K562 (cell line): Measurements from ENCODE around the gene OR2W1. TPM values are rescaled to one million over a fixed set of nuclear protein-coding genes. Genes with fewer than 3 reads are reported as not detected.

Source experiments
- CEBPB ChIP-seq: fragments of 450-650 bp; IDR thresholded peaks from 2 replicates; pipeline ENCODE4 v1.6.1; 2016; ENCODE audit warnings: missing genetic modification characterization, missing compliant biosample characterization
- CEBPZ ChIP-seq: fragments of 150-350 bp; IDR thresholded peaks from 2 replicates; pipeline ENCODE4 v1.6.1; 2014; ENCODE audit warnings: low read depth, mild to moderate bottlenecking, low read length, borderline replicate concordance
- HDAC3 ChIP-seq: fragments of 450-650 bp; IDR thresholded peaks from 2 replicates; pipeline ENCODE4 v1.6.1; 2018; ENCODE audit warnings: borderline replicate concordance, mild to moderate bottlenecking, moderate library complexity; ENCODE audit not compliant: partially characterized antibody
- MECOM ChIP-seq: fragments of 250-450 bp; sonication (Bioruptor Pico); IDR thresholded peaks from 2 replicates; pipeline ENCODE4 v1.8.0; 2022; ENCODE audit warnings: inconsistent platforms
- PATZ1 ChIP-seq: fragments of 250-450 bp; sonication (Bioruptor Pico); IDR thresholded peaks from 2 replicates; pipeline ENCODE4 v1.5.0; 2020; ENCODE audit warnings: mild to moderate bottlenecking, borderline replicate concordance
- SIX5 ChIP-seq, 2 experiments: IDR thresholded peaks; 2 replicates each; pipeline ENCODE4 v1.6.1; 2011; ENCODE audit warnings: low read length in 2 of 2, borderline replicate concordance in 1 of 2, low read depth in 1 of 2, mild to moderate bottlenecking in 1 of 2, moderate library complexity in 1 of 2; ENCODE audit not compliant: insufficient read depth in 1 of 2
- ZBTB40 ChIP-seq, 2 experiments: fragments of 450-650 bp in 1 of 2; sonication (generic) in 1 of 2; formaldehyde crosslinking in 1 of 2; IDR thresholded peaks; 2 replicates each; pipeline versions ENCODE4 v1.7.1 to v1.9.0; 2016 to 2022; ENCODE audit warnings: inconsistent platforms in 1 of 2, mild to moderate bottlenecking in 1 of 2, missing genetic modification reagents in 1 of 2
- ZNF384 ChIP-seq: IDR thresholded peaks from 2 replicates; pipeline ENCODE4 v1.6.1; 2012; ENCODE audit warnings: low read depth, low read length, improper control_type of control experiment
- ZNF408 ChIP-seq: fragments of 250-450 bp; sonication (Bioruptor Pico); IDR thresholded peaks from 2 replicates; pipeline ENCODE4 v1.4.0; 2020; ENCODE audit warnings: low read depth, mild to moderate bottlenecking, moderate library complexity
- ZNF507 ChIP-seq: conservative IDR thresholded peaks from 2 replicates; pipeline ENCODE4 v1.6.1; 2017; ENCODE audit warnings: missing genetic modification characterization, missing compliant biosample characterization
- ZNF551 ChIP-seq: fragments of 250-450 bp; sonication (Bioruptor Pico); IDR thresholded peaks from 2 replicates; pipeline ENCODE4 v1.5.0; 2021; ENCODE audit warnings: mild to moderate bottlenecking, moderate library complexity
- ZNF766 ChIP-seq: fragments of 200-800 bp; sonication (Bioruptor generic); conservative IDR thresholded peaks from 2 replicates; pipeline ENCODE4 v1.6.1; 2016; ENCODE audit warnings: missing genetic modification characterization, missing compliant biosample characterization
- polyA plus RNA-seq, 8 experiments: library from polyadenylated mRNA; depleted of rRNA in 4 of 8; stranded (reverse) in 5 of 8; unstranded in 3 of 8; fragments of >200 nt; fragmentation: Nextera tagmentation in 2 of 8; fragmentation: Illumina TruSeq in 1 of 8; extraction: Ambion mirVana in 2 of 8; extraction: Trizol in 1 of 8; gene quantifications; 2 replicates each; pipeline versions ENCODE4 v1.2.1 to v1.2.3, GENCODE V29; 2011 to 2014; ENCODE audit warnings: inconsistent platforms in 1 of 8, missing spikeins in 1 of 8
- total RNA-seq, 7 experiments: library from RNA; depleted of rRNA in 6 of 7; stranded (reverse); fragments of >200 nt in 6 of 7; fragmentation: Illumina TruSeq in 2 of 7; extraction: Trizol in 2 of 7; gene quantifications; 2 replicates each; pipeline versions ENCODE4 v1.2.1 to v1.2.3, GENCODE V29; 2011 to 2021; ENCODE audit warnings: low replicate concordance in 1 of 7

Gene OR2W1
- total and polyA plus RNA-seq, 9 of the 15 experiments (the other 6 are each of a cell fraction or from before 2014, with no cell fraction given) = not detected

- TF ChIP-seq ZBTB40 (IDR thresholded peaks at IDR 0.05) (no peak), ZBTB40 (CRISPR knock-in tag; IDR thresholded peaks at IDR 0.05) (no peak), ZNF507 (tag) (no peak), ZNF384 (0 out of 2 replicates have a peak, but pooled peaks have one; percentile 12), CEBPB (no peak), ZNF408 (no peak), SIX5 (IDR thresholded peaks at IDR 0.05; ENCODE audit: borderline replicate concordance in 1 of 2, insufficient read depth in 1 of 2, low read depth in 1 of 2, low read length in 2 of 2) (no peak), MECOM (CRISPR knock-in tag) (no peak), ZNF766 (CRISPR knock-in tag) (no peak), HDAC3 (no peak), PATZ1 (CRISPR knock-in tag) (no peak), CEBPZ (no peak), ZNF551 (no peak)
Observed at GRCh38 chr6:28996844-28997510, 48.0 kb downstream of the OR2W1 start (continued).
